Liver (tissue), 9 donors: Measurements from ENCODE around the gene RBM47. TPM values are rescaled to one million over a fixed set of nuclear protein-coding genes. Genes with fewer than 3 reads are reported as not detected.

Experiments
- DNase-seq: peaks from one replicate; pipeline ENCODE4 v3.0.0-alpha.2; 2017; ENCODE audit warnings: low spot score
- H3K27ac ChIP-seq, 2 donors: one replicate each; pipeline ENCODE4 v1.7.0; 2013; ENCODE audit warnings: inconsistent platforms in 2 of 2, low read length in 2 of 2, control low read depth in 1 of 2, low read depth in 1 of 2, mild to moderate bottlenecking in 1 of 2
- H3K27me3 ChIP-seq, 4 donors: one replicate each; pipeline versions ENCODE4 v1.6.1 to v1.7.0; 2013; ENCODE audit warnings: low read length in 3 of 4, inconsistent platforms in 1 of 4, mild to moderate bottlenecking in 1 of 4, moderate library complexity in 1 of 4; ENCODE audit not compliant: control insufficient read depth in 4 of 4, insufficient read depth in 4 of 4
- H3K36me3 ChIP-seq, 4 donors: one replicate each; pipeline versions ENCODE4 v1.6.1 to v1.7.0; 2013; ENCODE audit warnings: low read length in 3 of 4, mild to moderate bottlenecking in 3 of 4, low read depth in 1 of 4, moderate library complexity in 1 of 4; ENCODE audit not compliant: control insufficient read depth in 4 of 4, insufficient read depth in 3 of 4
- H3K4me1 ChIP-seq, 4 donors: one replicate each; pipeline versions ENCODE4 v1.6.1 to v1.7.0; 2013; ENCODE audit warnings: low read length in 3 of 4, mild to moderate bottlenecking in 3 of 4, moderate library complexity in 1 of 4; ENCODE audit not compliant: control insufficient read depth in 4 of 4, insufficient read depth in 4 of 4
- H3K4me3 ChIP-seq, 3 donors: one replicate each; pipeline versions ENCODE4 v1.6.1 to v1.7.0; 2013; ENCODE audit warnings: low read length in 3 of 3, control low read depth in 1 of 3, low read depth in 1 of 3, mild to moderate bottlenecking in 1 of 3
- H3K9ac ChIP-seq, 2 donors: one replicate each; pipeline ENCODE4 v1.7.0; 2013; ENCODE audit warnings: low read length in 2 of 2, mild to moderate bottlenecking in 2 of 2, moderate library complexity in 2 of 2, control low read depth in 1 of 2, low read depth in 1 of 2
- H3K9me3 ChIP-seq, 4 donors: one replicate each; pipeline versions ENCODE4 v1.6.1 to v1.7.0; 2013; ENCODE audit warnings: low read length in 3 of 4; ENCODE audit not compliant: control insufficient read depth in 4 of 4
- ATF3 ChIP-seq: IDR thresholded peaks from 2 replicates; pipeline ENCODE4 v1.6.1; 2016; ENCODE audit warnings: antibody characterized with exemption
- CTCF ChIP-seq: fragments of 150-350 bp; IDR thresholded peaks from 2 replicates; pipeline ENCODE4 v1.5.1; 2017; ENCODE audit warnings: improper control_type of control experiment, low read depth, low read length; ENCODE audit not compliant: missing input control
- FOXA1 ChIP-seq: IDR thresholded peaks from 2 replicates; pipeline ENCODE4 v1.6.1; 2016; ENCODE audit warnings: antibody characterized with exemption
- FOXA2 ChIP-seq: IDR thresholded peaks from 2 replicates; pipeline ENCODE4 v1.6.1; 2016; ENCODE audit warnings: antibody characterized with exemption
- GABPA ChIP-seq, 2 donors: IDR thresholded peaks in 1 of 2; conservative IDR thresholded peaks in 1 of 2; 2 replicates each; pipeline ENCODE4 v1.6.1; 2016; ENCODE audit warnings: antibody characterized with exemption in 2 of 2, mild to moderate bottlenecking in 1 of 2, moderate library complexity in 1 of 2
- HNF4A ChIP-seq, 2 donors: conservative IDR thresholded peaks; 2 replicates each; pipeline ENCODE4 v1.6.1; 2016; ENCODE audit warnings: antibody characterized with exemption in 2 of 2, mild to moderate bottlenecking in 2 of 2
- HNF4G ChIP-seq: IDR thresholded peaks from 2 replicates; pipeline ENCODE4 v1.6.1; 2016; ENCODE audit warnings: antibody characterized with exemption
- JUND ChIP-seq, 2 donors: IDR thresholded peaks; 2 replicates each; pipeline ENCODE4 v1.6.1; 2016; ENCODE audit warnings: antibody characterized with exemption in 2 of 2
- NR2F2 ChIP-seq: IDR thresholded peaks from 2 replicates; pipeline ENCODE4 v1.6.1; 2016; ENCODE audit warnings: antibody characterized with exemption
- RAD21 ChIP-seq, 2 donors: IDR thresholded peaks; 2 replicates each; pipeline ENCODE4 v1.6.1; 2016; ENCODE audit warnings: antibody characterized with exemption in 2 of 2, mild to moderate bottlenecking in 2 of 2
- REST ChIP-seq: IDR thresholded peaks from 2 replicates; pipeline ENCODE4 v1.6.1; 2016; ENCODE audit warnings: antibody characterized with exemption, mild to moderate bottlenecking
- RXRA ChIP-seq, 2 donors: IDR thresholded peaks; 2 replicates each; pipeline ENCODE4 v1.6.1; 2017 to 2018; ENCODE audit warnings: antibody characterized with exemption in 2 of 2, mild to moderate bottlenecking in 1 of 2
- SP1 ChIP-seq: IDR thresholded peaks from 2 replicates; pipeline ENCODE4 v1.6.1; 2018; ENCODE audit warnings: antibody characterized with exemption, mild to moderate bottlenecking
- TAF1 ChIP-seq: conservative IDR thresholded peaks from 2 replicates; pipeline ENCODE4 v1.6.1; 2016; ENCODE audit warnings: antibody characterized with exemption, mild to moderate bottlenecking
- ZBTB33 ChIP-seq: IDR thresholded peaks from 2 replicates; pipeline ENCODE4 v1.6.1; 2016; ENCODE audit warnings: antibody characterized with exemption
- WGBS: extraction: QIAGEN DNeasy Blood & Tissue Kit; methylation state at CpG from one replicate; pipeline ENCODE4 v1.1.7; 2013; 5-methylcytosine and 5-hydroxymethylcytosine counted together
- polyA plus RNA-seq, 2 donors: library from polyadenylated mRNA; stranded (reverse) in 1 of 2; unstranded in 1 of 2; fragments of 200-250 nt in 1 of 2; fragments of >200 nt in 1 of 2; fragmentation: Nextera tagmentation in 1 of 2; extraction: Ambion mirVana in 1 of 2; gene quantifications; one replicate each; pipeline versions ENCODE4 v1.2.1 to v1.2.3, GENCODE V29; 2013 to 2015
- total RNA-seq, 2 donors: library from RNA; depleted of rRNA; stranded (reverse); fragments of >200 nt; gene quantifications; one replicate each; pipeline ENCODE4 v1.2.3, GENCODE V29; 2014
- donor health status: healthy.
- donor health status: healthy.
- donor health status: healthy.
- donor health status: healthy.
- donor health status: healthy.

The RBM47 gene
- total and polyA plus RNA-seq, 4 donors: 16.5 to 81.2 (median 24.7) TPM

GRCh38 chr4:40661803-40662202 lies 32.1 kb upstream of the RBM47 start:
- H3K9ac ChIP-seq: no peak overlapping the region
- no peaks in the 10 kb centered on the region for H3K27me3 ChIP-seq
- WGBS: 91% methylated on average over 4 of the region's 4 CpGs
- TF ChIP-seq RXRA (IDR thresholded peaks at IDR 0.05): no peak
- no peak for TF ChIP-seq ZBTB33
- TF ChIP-seq CTCF: no peak
- TF ChIP-seq TAF1: no peak
- no peak for TF ChIP-seq REST
- no peak for TF ChIP-seq GABPA (IDR thresholded peaks at IDR 0.05 in 1 of 2, conservative IDR thresholded peaks at IDR 0.05 in 1 of 2)
- TF ChIP-seq FOXA2: no peak
- no peak for TF ChIP-seq NR2F2
- no peak for TF ChIP-seq ATF3
- TF ChIP-seq HNF4A (conservative IDR thresholded peaks at IDR 0.05): no peak
- no peak for TF ChIP-seq JUND (IDR thresholded peaks at IDR 0.05)
- no peak for TF ChIP-seq RAD21 (IDR thresholded peaks at IDR 0.05)
- no peaks in the 10 kb centered on the region for H3K36me3 ChIP-seq
- DNase-seq: no peak
- no peak overlapping the region for H3K4me3 ChIP-seq
- H3K27ac ChIP-seq: no peak overlapping the region
- H3K4me1 ChIP-seq: peaks cover 0 to 22% (median 6%) of the 10 kb centered on the region in 4 donors
- no peaks in the 10 kb centered on the region for H3K9me3 ChIP-seq

- Histone ChIP-seq H3K27me3 (no peaks in the 10 kb centered on the region), H3K4me3 (no peak overlapping the region), H3K36me3 (no peaks in the 10 kb centered on the region), H3K9me3 (no peaks in the 10 kb centered on the region), H3K4me1 (peaks cover 0 to 9% (median 1%) of the 10 kb centered on the region in 4 donors), H3K9ac (no peak overlapping the region), H3K27ac (no peak overlapping the region)
- DNase-seq: no peak
- TF ChIP-seq RXRA (IDR thresholded peaks at IDR 0.05) (no peak), HNF4G (no peak), FOXA1 (no peak), FOXA2 (no peak), ATF3 (no peak), NR2F2 (no peak), SP1 (no peak)
- WGBS: 92% methylated on average over 9 of the region's 9 CpGs
Measured at GRCh38 chr4:40656201-40656863, 26.7 kb upstream of the RBM47 start.
